Aorta (tissue), 5 donors: ENCODE results near the gene FUCA1. TPM values are rescaled to one million over a fixed set of nuclear protein-coding genes. Genes with fewer than 3 reads are reported as not detected.
"Not testable (repeated sequence)": the region's sequence is repeated elsewhere in the genome, so short reads cannot be mapped to it uniquely, and the experiment has no call there.

Experiments used
- ATAC-seq: fragments of 200-7000 bp; cut with Tn5 transposase; one replicate; pipeline ENCODE4 v1.9.1; 2022; ENCODE audit warnings: moderate library complexity; ENCODE audit not compliant: low FRiP score
- DNase-seq, 2 donors: peaks; one replicate each; pipeline ENCODE4 v3.0.0-alpha.2; 2020
- H3K27ac ChIP-seq, 2 donors: one replicate each; pipeline ENCODE4 v1.5.1; 2013; ENCODE audit warnings: low read length in 2 of 2, mild to moderate bottlenecking in 2 of 2, moderate library complexity in 2 of 2, control low read depth in 1 of 2, inconsistent platforms in 1 of 2, low read depth in 1 of 2
- H3K27me3 ChIP-seq, 2 donors: one replicate each; pipeline ENCODE4 v1.6.1; 2013; ENCODE audit warnings: control low read depth in 1 of 2, low read length in 1 of 2, mild to moderate bottlenecking in 1 of 2, moderate library complexity in 1 of 2; ENCODE audit not compliant: insufficient read depth in 2 of 2, control insufficient read depth in 1 of 2
- H3K36me3 ChIP-seq, 2 donors: one replicate each; pipeline ENCODE4 v1.6.1; 2013; ENCODE audit warnings: control low read depth in 1 of 2, low read length in 1 of 2, mild to moderate bottlenecking in 1 of 2; ENCODE audit not compliant: insufficient read depth in 2 of 2, control insufficient read depth in 1 of 2
- H3K4me1 ChIP-seq, 2 donors: one replicate each; pipeline ENCODE4 v1.6.1; 2013; ENCODE audit warnings: low read length in 2 of 2, control low read depth in 1 of 2, mild to moderate bottlenecking in 1 of 2, moderate library complexity in 1 of 2; ENCODE audit not compliant: insufficient read depth in 2 of 2, control insufficient read depth in 1 of 2
- H3K4me3 ChIP-seq, 2 donors: one replicate each; pipeline ENCODE4 v1.5.1; 2013; ENCODE audit warnings: low read length in 2 of 2, control low read depth in 1 of 2, mild to moderate bottlenecking in 1 of 2
- H3K9me3 ChIP-seq: one replicate; pipeline ENCODE4 v1.6.1; 2013; ENCODE audit warnings: mild to moderate bottlenecking, low read length; ENCODE audit not compliant: control insufficient read depth
- WGBS, 2 donors: extraction: QIAGEN DNeasy Blood & Tissue Kit; methylation state at CpG; one replicate each; pipeline ENCODE4 v1.1.7; 2013; 5-methylcytosine and 5-hydroxymethylcytosine counted together
- intact Hi-C, 2 donors: fragments of 100-400 bp; cut with DNase I; formaldehyde crosslinking; loops; one replicate each; pipeline versions ENCODE4 v1.14.2 to v1.15.0; 2022
- polyA plus RNA-seq, 2 donors: library from polyadenylated mRNA; stranded (reverse); fragments of 200-250 nt; gene quantifications; one replicate each; pipeline ENCODE4 v1.2.3, GENCODE V29; 2013
- total RNA-seq, 2 donors: library from RNA; stranded (reverse); fragmentation: NEBNext Ultra II Directional; extraction: Animal tissue kit (Norgen Biotek cat#: 25700); gene quantifications; one replicate each; pipeline ENCODE4 v1.2.1, GENCODE V29; 2021
- donor health status: healthy with polysubstance abuse.
- donor health status: Bipolar disorder and iron deficiency.
- donor health status: DM: no; HTN: no; CAD: no.
- donor health status: DM: no; HTN: no; CAD: no.
- donor health status: DM: yes; HTN: yes; CAD: no.

The FUCA1 gene
- total and polyA plus RNA-seq, 4 donors = 26.0 to 36.6 (median 33.3) TPM

DNA sequence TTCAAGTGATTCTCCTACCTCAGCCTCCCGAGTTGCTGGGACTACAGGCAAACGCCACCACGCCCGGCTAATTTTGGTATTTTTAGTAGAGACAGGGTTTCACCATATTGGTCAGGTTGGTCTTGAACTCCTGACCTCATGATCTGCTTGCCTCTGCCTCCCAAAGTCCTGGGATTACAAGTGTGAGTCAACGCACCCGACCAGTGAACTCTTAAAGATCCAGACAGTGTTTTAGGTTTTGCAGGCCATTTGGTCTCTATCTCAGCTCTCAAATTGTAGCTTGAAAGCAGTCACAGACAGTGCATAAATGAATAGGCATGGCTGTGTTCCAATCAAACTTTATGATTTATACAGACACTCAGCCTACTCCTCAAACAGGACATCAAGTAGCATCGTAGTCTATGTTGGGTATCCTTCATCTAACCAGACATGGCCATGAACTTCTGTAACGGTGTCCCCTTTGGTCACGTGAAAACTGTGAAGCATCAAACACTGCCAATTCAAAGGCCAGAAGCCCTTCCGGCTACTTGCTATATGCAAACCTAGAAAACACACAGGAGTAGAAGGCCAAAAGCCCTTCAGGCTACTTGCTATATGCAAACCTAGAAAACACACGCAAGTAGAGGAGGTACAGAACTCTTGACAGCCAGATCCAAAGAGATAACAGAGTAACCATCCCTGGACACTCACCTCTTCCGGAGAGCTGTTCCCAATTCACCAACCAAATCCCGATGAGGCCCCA lies 3.1 kb downstream of the FUCA1 start:
- no peak overlapping the region for H3K4me3 ChIP-seq
- peaks cover 0 to 4% of the 10 kb centered on the region in 2 donors for H3K4me1 ChIP-seq
- H3K27me3 ChIP-seq = no peaks in the 10 kb centered on the region
- H3K27ac ChIP-seq = no peak overlapping the region
- 93 to 94% methylated on average over 13 of the region's 13 CpGs for WGBS, 2 donors
- no peak for DNase-seq
- H3K9me3 ChIP-seq = no peaks in the 10 kb centered on the region
- peaks cover 0 to 4% of the 10 kb centered on the region in 2 donors for H3K36me3 ChIP-seq
- ATAC-seq = no peak
- intact Hi-C loops = loop anchor here (5.0 to 10.0 kb wide), 3 partner anchors 63 to 157 kb away; partner anchors contain the start of genes GALE (in 1 of the 2) and PITHD1 (in 1 of the 2)

DNA sequence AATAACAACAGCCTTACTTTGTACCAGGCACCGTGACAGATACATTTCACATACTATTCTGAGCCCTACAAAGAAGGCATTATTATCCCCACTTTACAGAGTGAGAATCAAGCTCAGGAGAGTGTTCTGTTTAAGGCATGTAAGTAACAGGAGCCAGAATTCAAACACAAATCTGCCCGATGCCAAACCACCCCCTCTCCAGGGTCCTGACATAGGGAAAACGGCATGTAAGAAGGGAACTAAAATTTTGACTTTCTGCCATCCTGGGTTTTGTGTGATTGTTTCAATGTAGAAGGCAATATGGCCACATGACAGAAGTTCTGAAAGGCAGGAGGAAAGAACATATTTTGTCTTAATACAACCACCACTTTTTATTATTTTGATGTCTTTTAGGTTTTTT lies 5.5 kb downstream of the FUCA1 start:
- Histone ChIP-seq H3K4me3 (no peak overlapping the region), H3K9me3 (no peaks in the 10 kb centered on the region), H3K27me3 (no peaks in the 10 kb centered on the region), H3K27ac (no peak overlapping the region), H3K36me3 (peaks cover 0 to 4% of the 10 kb centered on the region in 2 donors), H3K4me1 (peaks cover 0 to 4% of the 10 kb centered on the region in 2 donors)
- WGBS, 2 donors = 51 to 60% methylated on average over 3 of the region's 3 CpGs
- intact Hi-C loops = loop anchor here in 1 of 2 donors (10.0 kb wide), 1 partner anchor 88 kb away; the partner anchor contains the start of gene PITHD1
- ATAC-seq (no peak), DNase-seq (no peak)

DNA sequence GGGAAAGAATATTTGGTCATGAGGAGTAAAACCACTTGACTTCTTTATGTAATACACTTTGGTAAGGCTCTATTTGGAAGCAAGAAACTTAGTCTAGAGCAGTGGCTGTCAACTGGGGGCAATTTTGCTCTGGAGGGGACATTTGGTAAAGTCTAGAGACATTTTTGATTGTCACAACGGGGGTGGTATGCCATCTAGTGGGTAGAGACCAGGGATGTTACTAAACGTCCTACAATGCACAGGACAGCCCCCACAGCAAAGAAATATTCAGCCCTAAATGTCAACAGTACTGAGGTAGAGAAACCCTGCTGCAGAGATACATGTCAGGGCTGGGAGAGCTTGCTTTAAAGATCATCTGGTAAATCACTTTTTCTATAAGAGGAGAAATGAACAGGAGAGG lies 13.5 kb downstream of the FUCA1 start:
- Histone ChIP-seq H3K27me3 (no peaks in the 10 kb centered on the region), H3K4me1 (no peaks in the 10 kb centered on the region), H3K27ac (no peak overlapping the region), H3K9me3 (no peaks in the 10 kb centered on the region), H3K4me3 (no peak overlapping the region), H3K36me3 (peaks cover 3 to 5% of the 10 kb centered on the region in 2 donors)
- 31 to 47% methylated on average over 2 of the region's 2 CpGs for WGBS, 2 donors
- ATAC-seq (no peak), DNase-seq (no peak)
- intact Hi-C loops = no loop called here

DNA sequence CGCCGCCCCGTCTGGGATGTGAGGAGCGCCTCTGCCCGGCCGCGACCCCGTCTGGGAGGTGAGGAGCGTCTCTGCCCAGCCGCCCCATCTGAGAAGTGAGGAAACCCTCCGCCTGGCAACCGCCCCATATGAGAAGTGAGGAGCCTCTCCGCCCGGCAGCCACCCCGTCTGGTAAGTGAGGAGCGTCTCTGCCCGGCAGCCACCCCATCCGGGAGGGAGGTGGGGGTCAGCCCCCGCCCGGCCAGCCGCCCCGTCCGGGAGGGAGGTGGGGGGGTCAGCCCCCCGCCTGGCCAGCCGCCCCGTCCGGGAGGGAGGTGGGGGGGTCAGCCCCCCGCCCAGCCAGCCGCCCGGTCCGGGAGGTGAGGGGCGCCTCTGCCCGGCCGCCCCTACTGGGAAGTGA lies 15.0 kb downstream of the FUCA1 start:
- H3K27ac ChIP-seq, H3K4me3 ChIP-seq, ATAC-seq, H3K27me3 ChIP-seq, H3K36me3 ChIP-seq, intact Hi-C loops, H3K9me3 ChIP-seq, DNase-seq, H3K4me1 ChIP-seq: not testable (repeated sequence)
- 92 to 100% methylated on average over 2 to 29 of the region's 34 CpGs for WGBS, 2 donors

DNA sequence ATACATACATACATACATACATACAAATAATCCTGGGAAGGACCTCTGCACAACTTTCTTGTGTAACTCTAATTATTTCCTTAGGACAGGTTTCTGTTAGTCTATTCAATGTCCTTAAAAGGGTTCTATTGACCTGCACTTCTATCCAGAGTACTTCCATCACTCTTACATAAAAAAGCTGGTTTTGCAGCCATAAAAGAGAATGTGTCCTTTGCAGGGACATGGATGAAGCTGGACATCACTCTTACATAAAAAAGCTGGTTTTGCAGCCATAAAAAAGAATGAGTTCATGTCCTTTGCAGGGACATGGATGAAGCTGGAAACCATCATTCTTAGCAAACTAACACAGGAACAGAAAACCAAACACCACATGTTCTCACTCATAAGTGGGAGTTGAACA lies 16.7 kb downstream of the FUCA1 start:
- H3K4me3 ChIP-seq, H3K36me3 ChIP-seq, ATAC-seq, DNase-seq, H3K9me3 ChIP-seq, intact Hi-C loops, H3K27me3 ChIP-seq, H3K27ac ChIP-seq, H3K4me1 ChIP-seq: not testable (repeated sequence)

DNA sequence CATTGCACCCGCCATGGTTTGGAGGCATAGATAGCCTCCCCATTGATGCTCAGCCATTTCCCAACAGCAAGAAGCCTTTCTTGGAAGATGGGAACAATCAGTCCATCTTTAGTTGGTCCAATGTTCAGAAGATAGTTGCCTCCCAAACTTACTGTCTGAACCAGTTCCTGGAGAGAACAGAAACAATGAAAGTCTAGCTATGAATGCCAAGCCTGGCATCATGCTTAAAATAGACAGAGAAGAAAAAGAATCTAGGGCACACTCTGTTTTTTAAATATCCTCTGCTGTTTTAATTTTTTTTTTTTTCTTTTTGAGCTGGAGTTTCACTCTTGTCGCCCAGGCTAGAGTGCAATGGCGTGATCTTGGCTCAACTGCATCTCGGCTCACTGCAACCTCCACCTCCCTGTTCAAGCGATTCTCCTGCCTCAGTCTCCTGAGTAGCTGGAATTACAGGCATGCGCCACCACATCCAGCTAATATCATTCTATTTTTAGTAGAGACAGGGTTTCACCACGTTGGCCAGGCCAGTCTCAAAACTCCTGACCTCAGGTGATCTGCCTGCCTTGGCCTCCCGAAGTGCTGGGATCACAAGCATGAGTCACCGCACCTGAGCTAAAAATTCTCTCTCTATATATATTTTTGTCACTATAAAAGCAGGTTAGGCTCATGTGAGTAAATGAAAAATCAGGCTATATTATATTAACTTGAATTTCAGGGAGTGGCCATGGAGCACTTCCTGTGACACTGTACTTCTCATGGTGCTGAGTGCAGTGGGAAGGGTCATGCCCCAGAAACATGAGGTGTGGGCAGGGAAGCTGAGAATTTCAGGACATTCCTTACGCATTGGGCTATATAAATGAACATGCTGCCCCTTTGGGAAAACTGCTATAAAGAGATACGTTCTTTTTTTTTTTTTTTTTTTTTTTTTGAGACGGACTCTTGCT lies 19.1 kb downstream of the FUCA1 start:
- H3K4me3 ChIP-seq = no peak overlapping the region
- no peaks in the 10 kb centered on the region for H3K4me1 ChIP-seq

DNA sequence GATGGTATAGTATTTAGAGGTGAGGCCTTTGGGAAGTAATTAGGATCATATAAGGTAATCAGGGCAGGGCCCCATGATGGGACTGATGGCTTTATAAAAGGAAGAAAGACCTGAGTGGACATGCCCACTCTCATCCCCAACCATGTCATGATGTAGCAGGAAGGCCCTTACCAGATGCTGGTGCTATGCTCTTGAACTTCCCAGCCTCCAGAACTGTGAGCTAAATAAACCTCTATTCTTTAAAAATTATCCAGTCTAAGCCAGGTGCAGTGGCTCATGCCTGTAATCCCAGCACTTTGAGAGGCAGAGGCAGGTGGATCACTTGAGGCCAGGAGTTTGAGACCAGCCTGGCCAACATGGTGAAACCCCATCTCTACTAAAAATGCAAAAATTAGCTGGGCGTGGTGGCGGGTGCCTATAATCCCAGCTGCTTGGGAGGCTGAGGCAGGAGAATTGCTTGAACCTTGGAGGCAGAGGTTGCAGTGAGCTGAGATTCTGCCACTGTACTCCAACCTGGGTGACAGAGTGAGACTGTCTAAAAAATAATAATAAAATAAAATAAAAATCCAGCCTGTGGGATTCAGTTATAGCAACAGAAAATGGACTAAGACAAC lies 20.5 kb downstream of the FUCA1 start:
- 97 to 100% methylated on average over 2 of the region's 2 CpGs for WGBS, 2 donors
- H3K27ac ChIP-seq, H3K9me3 ChIP-seq, H3K36me3 ChIP-seq, H3K4me1 ChIP-seq, H3K4me3 ChIP-seq, DNase-seq, intact Hi-C loops, H3K27me3 ChIP-seq, ATAC-seq: not testable (repeated sequence)

More for the DNA sequence above, 19.1 kb downstream of the FUCA1 start:
- intact Hi-C loops = no loop called here
- H3K9me3 ChIP-seq = no peaks in the 10 kb centered on the region
- peaks cover 2 to 5% of the 10 kb centered on the region in 2 donors for H3K36me3 ChIP-seq
- H3K27me3 ChIP-seq = no peaks in the 10 kb centered on the region
- H3K27ac ChIP-seq = peak overlapping the region in 1 of 2 donors; percentile 63
- WGBS, 2 donors = 40 to 50% methylated on average over 12 of the region's 12 CpGs
- ATAC-seq (no peak), DNase-seq (no peak)

DNA sequence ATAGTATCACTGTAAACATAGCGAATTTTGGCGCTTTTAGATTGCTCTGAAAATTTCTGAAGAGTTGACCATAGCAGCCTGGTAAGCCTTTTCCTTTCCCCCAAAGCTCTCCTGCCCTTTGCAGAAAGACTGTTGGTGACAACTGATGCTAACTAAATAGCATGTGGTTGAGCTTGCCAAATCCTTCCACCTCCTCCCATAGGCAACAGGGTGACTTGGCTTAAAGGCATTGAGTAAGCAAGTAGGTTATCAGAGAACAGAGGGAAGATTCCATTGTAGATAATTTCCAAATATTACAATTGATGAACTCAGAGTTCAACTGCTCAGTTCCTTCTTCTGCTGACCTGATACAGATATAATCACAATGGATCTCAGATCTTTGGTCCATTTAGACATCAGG lies 22.9 kb downstream of the FUCA1 start:
- 95 to 99% methylated on average over 2 of the region's 2 CpGs for WGBS, 2 donors
- Histone ChIP-seq H3K4me1 (no peaks in the 10 kb centered on the region), H3K9me3 (no peaks in the 10 kb centered on the region), H3K36me3 (peaks cover 2 to 5% of the 10 kb centered on the region in 2 donors), H3K27ac (no peak overlapping the region), H3K27me3 (no peaks in the 10 kb centered on the region), H3K4me3 (no peak overlapping the region)
- DNase-seq (no peak), ATAC-seq (no peak)
- intact Hi-C loops = no loop called here
